Right hindlimb (tissue), 1 donor: Measurements from ENCODE around the gene SLC25A47.
"Not testable (repeated sequence)": the region's sequence is repeated elsewhere in the genome, so short reads cannot be mapped to it uniquely, and the experiment has no call there.

Source experiments
- DNase-seq: peaks from one replicate; pipeline ENCODE4 v3.0.0-alpha.2; 2018

Gene SLC25A47

DNA sequence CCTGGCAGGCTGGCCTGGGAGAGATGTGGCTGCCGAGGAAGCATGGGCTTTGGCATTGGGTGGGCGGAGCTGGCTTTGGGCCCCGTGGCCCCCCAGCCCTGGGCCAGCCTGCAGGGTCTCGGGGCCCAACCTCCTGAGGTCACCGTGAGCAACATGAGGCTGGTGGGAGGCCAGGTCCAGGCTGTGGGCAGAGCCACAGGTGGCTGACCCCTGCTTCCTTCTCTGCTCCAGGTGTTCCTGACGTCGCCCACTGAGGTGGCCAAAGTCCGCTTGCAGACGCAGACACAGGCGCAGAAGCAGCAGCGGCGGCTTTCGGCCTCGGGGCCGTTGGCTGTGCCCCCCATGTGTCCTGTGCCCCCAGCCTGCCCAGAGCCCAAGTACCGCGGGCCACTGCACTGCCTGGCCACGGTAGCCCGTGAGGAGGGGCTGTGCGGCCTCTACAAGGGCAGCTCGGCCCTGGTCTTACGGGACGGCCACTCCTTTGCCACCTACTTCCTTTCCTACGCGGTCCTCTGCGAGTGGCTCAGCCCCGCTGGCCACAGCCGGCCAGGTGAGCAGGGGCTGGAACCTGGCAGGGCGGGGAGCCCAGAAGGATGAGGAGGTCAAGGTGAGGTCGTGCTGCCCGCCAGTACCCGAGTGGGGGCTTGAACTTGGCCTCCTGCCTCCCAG is 5.5 kb downstream of the SLC25A47 start:
- DNase-seq, result no peak

DNA sequence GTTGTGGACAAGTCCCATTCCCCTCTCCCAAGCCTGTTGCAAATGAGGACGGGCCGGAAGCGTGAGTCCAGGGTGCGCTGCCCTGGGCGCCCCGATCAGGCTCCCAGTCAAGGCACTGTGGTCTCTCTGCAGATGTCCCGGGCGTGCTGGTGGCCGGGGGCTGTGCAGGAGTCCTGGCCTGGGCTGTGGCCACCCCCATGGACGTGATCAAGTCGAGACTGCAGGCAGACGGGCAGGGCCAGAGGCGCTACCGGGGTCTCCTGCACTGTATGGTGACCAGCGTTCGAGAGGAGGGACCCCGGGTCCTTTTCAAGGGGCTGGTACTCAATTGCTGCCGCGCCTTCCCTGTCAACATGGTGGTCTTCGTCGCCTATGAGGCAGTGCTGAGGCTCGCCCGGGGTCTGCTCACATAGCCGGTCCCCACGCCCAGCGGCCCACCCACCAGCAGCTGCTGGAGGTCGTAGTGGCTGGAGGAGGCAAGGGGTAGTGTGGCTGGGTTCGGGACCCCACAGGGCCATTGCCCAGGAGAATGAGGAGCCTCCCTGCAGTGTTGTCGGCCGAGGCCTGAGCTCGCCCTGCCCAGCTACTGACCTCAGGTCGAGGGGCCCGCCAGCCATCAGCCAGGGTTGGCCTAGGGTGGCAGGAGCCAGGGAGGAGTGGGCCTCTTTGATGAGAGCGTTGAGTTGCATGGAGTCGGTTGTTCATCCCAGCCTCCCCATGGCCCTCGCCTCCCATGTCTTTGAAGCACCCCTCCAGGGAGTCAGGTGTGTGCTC is 6.3 kb downstream of the SLC25A47 start:
- no peak for DNase-seq

DNA sequence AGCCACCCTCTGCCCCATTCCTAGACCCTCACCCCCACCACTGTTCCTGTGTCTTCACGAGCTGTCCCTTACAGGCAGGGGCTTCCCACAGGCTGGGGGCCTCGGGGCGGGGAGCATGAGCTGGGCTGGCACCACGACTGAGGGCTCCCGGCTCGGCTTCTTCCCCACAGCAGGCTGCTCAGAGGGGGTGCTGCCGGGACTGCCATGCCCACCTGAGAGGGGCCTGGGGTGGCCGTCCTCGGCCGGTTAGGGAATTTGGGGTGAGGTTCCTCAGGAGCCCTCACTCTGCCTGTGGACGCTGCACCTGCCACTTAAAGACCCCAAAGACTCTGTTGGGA is 6.8 kb downstream of the SLC25A47 start:
- no peak for DNase-seq

DNA sequence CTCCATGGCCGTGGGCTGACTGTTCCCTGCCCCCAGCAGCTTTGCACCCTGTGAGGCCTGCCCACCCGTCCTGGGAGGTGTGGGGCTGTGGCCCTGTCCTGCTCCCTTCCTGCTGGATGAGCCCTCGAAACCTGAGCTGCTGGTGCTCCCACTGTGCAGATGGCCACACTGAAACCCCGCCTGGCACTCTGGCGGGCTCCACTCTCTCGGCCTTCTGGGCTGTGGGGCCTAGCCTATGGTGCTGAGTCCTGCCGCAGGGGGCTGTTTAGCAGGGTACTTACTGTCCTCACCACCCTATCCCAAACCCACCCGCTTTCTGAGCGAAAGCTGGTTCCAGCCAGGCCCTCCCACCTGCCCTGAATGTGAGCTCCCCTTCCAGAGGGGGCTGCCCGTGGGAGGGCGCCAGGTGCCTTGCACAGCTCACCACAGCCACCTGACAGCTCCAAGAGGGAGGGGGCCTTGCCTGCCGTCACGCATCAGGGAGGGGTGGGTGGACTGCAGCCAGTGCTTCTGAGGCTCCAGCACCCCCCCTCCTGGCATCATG is 7.3 kb downstream of the SLC25A47 start:
- DNase-seq, result no peak

DNA sequence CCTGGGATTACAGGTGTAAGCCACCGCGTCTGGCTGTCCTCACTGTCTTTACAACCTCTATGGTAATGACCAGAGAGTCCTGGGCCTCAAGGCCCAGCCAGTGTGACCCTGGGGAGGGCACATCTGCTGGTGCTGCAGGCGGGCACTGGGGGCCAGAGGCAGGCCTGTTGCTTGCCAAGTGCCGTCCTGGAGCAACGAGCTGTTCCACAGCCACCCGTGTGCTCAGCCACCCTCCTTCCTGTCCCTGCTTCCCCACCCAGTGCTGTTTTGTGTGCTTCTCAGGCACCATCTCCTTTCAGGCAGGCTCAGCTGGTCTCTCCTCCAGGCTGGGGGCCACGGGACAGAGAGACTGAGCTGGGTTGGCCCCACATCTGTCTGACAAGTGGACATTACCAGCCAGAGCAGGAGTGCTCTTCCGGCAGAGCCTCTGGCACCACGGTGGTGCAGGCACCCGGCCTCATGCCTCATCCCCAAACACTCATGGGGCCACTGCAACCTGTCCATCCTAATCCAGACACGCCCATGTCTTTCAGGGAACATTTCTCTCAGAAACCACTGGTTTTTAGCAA is 9.0 kb downstream of the SLC25A47 start:
- no peak for DNase-seq

DNA sequence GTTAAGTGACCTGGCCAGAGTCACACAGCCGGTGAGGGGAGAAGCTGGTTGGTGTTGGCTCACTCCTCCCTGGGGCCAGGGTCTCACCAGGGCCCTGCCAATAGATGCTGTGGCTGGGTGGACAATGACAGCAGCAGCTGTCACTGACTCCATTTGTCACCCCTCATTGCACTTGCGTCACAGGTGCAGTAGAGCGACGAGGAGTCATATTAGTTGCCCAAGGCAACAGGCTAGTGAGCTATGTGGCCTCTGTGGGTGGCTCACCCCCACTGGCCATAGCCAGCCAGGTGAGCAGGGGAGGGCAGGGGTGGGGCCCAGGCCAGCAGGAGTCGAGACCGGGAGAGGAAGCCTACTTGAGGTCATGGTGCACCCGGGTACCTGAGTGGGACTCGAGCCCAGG is 9.7 kb downstream of the SLC25A47 start:
- no peak for DNase-seq

DNA sequence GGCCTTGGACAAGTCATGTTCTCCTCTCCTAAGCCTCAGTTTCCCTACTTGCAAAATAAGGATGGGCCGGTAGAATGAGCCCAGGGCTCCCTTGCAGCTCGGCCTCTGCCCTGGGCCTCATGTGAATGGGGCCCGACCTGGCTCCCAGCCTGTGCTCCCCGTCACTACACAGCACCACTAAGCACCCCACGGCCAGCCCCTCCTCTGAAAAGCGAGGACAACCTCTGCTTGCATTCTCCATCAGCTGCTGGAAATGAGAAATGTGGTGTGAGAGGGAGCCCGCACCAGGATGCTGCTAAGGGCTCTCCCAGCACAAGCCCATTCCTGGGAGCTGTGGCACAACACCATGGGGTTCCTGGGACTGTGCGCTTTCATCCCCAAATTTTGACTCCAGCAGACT is 10.2 kb downstream of the SLC25A47 start:
- DNase-seq, result no peak

DNA sequence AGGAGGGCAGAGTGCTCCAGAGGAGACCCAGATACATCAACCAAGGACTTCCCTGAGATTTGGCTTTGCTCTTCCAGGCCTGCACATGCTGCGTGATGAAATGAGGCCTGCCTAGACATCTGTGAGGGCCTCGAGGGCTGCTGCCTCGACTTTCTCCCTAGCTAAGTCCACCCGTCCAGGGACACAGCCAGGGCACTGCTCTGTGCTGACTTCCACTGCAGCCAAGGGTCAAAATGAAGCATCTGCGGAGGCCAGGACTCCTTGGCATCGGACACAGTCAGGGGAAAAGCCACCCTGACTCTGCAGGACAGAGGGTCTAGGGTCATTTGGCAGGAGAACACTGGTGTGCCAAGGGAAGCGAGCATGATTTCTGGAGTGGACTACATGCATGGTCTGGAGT is 10.7 kb downstream of the SLC25A47 start:
- DNase-seq, result no peak

DNA sequence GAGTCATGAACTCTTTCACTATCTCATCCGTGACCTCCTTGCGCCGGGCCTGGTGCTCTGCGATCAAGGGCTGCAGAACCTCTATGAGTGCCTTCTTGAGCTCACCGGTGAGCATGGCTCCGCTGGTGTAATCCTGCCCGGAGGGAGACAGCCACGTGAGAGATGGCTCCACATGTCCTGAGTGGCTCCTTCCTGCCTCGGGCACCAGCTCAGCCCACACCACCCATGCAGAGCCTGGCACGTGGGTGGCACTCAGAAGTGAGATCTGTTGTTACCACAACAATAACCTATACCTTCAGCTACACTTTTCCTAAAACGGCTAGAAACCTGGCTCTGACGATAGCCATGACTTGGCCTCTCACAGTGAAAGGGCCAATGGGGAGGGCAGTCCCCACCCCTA is 11.8 kb downstream of the SLC25A47 start:
- no peak for DNase-seq

DNA sequence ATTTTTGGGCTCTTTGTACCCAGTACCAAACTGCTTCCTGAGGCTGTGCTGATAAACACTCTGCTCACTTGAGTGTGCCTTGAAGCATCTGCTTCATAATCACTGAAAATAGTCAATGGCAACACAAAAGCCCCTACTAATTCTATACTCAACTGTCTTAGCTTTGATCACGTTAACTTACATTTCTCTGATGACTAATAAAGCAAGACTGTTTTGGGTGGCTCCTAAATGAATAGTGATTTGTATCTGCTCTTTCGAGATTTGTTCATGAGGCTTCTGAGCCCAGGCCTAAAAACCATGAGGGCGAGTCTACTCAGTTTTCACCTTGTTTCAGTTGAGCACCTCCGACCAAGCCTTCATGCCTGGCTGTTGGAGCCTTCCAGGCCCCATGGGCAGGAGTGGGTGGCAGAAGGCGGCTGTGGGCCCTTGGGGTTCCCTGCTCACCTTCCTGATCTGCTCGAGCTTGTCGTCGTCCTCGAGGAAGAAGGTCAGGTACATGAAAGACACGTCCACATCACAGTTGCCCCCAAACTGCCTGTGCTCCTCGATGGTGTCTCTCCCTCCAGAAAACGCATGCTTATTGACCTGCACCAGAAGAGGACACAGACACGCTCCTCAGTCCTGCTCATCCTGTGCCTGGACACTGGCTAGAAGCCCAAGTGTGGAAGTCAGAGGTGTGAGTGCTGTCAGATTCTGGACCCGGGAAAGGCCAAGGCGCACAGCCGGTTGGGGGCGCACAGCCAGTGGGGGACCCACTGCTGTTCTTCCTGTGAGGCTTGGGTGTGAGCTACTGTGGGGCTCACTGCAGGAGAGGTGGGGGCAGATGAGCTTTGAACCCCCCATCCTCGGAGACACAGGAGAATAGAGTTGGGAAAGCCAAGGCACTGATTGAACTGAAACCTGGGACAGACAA is 13.7 kb downstream of the SLC25A47 start:
- DNase-seq, result no peak

DNA sequence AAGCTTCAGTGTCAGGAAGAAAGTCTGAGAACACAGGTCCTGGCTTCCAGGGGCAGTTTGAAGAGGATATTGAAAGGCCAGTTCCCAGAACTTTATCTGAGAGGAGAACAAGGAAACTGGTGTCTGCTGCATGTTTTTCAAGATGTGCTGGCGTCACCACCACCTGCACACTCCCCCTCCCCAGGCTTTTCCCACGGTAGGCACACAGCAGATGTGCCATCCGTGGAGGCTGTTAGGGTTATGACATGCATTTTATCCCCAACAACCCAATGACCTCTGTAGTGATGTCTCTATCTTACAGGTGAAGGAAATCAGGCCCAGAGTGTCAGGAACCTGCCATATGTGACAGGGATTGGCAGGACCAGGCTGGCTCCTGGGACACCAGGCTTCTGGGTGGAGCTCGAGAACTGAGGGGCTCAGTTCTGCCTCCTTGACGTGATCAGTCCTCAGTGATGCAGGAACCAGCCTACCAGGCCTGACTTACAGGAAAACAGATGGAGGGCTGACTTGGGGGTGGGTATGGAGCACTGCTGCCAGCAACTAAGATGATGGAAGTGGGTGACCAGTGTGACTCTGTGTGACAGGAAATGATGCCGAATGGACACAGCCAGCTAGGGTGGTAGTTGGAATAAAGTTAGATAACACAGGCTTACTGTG is 16.8 kb downstream of the SLC25A47 start:
- no peak for DNase-seq

DNA sequence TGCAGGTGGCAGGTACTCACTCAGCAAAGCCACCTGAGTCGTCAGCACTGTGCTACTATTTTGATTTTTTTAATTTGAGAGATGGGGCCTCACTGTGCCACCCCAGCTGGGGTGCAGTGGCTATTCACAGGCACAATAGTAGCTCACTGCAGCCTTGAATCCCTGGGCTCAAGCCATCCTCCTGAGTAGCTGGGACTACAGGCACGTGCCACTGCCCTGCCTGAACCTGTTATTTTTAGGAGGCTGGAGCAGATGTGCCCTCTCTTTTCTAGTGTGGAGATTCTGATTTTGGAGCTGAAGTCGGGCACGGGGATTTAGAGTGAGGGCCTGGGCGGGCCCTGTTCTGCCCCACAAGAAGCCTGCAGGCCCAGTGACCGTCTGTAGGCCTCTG is 17.3 kb downstream of the SLC25A47 start:
- DNase-seq, result no peak

DNA sequence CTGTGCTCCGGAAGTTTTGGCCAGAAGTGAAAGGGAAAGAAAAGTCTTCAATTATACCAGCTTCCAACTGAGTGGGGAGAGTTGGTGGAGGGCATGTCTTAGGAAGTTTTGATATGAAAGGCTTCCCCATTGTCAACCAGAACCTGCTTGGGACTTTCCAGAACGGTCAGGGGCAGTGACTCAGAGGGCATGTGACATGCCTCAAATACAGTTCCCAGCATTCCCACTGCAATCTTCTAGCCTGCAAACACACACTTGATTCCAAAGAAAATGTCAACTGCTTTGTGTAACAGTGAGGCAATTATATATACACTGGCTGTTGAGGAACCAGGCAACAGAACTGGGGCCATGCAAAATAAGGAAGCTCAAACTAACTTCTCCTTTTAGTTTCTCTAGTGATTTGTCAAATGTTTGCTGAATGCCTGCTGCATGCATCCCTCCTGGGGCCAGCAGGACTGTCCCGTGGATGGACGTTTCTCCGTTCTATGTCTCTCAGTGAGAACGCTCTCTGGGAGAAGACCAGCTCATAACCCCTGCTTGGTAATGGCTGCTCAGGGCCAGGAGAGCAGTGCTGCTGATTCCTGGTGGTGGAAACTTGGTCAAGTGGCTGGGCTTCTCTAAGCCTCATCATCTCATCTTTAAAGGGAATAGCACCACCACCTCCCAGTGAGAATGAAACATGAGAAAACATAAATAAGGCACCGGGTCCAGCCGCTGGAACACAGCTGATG is 18.3 kb downstream of the SLC25A47 start:
- DNase-seq, result no peak

DNA sequence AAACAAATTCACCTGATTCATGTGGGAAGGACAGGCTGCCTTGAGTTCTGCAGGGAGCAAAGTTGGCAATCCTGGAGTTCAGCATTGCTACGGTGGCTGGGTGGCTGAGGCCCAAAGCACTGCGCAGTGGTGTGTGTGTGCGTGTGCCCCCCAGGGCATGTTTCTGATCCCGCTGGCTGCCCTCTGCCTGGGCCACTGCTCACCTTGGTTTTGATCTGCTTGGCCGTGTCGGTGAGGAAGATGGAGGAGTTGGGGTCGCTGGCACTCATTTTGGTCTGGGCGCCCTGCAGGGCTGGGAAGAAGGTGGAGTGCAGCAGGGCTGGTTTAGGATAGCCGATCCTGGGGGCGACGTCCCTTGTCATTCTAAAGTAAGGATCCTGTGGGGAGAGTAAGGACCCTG is 19.1 kb downstream of the SLC25A47 start:
- no peak for DNase-seq

DNA sequence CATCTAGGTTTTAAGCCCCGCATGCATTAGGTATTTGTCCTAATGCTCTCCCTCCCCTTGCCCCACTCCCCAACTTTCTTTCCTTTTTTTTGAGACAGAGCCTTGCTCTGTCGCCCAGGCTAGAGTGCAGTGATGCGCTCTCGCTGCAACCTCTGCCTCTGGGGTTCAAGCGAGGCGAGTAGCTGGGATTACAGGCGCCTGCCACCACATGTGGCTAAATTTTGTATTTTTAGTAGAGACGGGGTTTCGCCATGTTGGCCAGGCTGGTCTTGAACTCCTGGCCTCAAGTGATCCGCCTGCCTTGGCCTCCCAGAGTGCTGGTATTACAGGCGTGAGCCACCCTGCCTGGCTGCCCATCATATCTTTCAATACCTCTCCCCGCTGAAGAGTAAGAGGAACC is 19.7 kb downstream of the SLC25A47 start:
- not testable (repeated sequence) for DNase-seq

DNA sequence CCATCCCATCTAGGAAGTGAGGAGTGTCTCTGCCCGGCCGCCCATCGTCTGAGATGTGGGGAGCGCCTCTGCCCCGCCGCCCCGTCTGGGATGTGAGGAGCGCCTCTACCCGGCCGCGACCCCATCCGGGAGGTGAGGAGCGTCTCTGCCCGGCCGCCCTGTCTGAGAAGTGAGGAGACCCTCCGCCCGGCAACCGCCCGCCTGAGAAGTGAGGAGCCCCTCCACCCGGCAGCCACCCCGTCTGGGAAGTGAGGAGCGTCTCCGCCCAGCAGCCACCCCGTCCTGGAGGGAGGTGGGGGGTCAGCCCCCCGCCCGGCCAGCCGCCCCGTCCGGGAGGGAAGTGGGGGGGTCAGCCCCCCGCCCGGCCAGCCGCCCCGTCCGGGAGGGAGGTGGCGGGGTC is 21.5 kb downstream of the SLC25A47 start:
- DNase-seq, result not testable (repeated sequence)

DNA sequence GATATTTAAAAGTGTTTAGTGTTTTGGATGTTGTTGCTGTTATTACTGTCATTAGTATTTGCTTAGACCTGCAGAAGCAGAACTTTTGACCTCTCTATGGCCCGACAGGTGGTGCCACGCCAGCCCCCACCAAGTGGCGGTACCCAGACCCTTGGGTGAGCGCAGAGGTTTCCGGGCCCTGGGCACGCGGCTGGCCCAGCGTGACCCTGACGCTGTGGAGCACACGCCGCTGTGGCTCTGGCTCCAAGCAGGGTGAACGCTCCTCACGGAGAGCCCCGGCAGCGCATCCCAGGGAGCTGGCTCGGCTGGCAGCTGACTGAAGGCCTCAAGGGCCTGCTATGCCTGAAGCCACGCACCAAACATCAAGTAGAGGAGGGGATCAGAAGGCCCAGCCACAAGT is 22.6 kb downstream of the SLC25A47 start:
- no peak for DNase-seq

DNA sequence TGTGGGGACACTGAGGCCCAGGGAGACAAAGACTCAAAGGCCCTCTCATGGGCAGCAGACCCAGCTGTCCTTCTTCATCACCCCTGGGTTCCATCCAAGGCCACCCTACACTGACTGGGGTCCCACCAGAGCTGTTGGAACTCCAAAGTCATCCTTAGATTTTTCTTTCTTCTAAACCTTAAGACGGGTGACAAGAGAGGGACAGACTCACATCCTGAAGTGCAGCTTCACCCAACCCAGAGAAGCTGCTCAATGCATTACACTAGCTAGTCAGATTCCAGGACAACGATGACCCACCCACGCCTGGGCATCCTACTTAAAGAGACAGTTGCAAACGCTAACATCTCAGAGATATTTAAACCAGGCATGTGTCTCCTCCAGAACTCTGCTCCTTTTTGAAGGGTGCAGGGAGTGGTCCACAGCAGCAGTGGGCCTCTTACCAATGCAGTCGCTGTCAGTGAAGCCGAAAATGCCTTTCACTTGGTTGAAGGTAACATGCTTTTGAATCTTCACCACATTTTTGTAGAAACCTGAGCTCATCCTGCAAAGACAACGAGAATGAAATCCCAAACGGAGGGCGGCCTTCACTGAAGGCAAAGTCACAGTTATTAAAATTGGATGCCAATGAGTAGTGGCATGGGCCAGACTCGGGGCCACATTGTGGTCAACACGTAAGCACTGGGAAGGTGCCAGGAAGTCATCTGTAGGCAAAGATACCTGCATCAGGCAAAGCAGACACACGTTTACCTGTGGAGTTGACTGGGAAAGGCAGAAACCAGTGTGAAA is 23.4 kb downstream of the SLC25A47 start:
- DNase-seq, result no peak

DNA sequence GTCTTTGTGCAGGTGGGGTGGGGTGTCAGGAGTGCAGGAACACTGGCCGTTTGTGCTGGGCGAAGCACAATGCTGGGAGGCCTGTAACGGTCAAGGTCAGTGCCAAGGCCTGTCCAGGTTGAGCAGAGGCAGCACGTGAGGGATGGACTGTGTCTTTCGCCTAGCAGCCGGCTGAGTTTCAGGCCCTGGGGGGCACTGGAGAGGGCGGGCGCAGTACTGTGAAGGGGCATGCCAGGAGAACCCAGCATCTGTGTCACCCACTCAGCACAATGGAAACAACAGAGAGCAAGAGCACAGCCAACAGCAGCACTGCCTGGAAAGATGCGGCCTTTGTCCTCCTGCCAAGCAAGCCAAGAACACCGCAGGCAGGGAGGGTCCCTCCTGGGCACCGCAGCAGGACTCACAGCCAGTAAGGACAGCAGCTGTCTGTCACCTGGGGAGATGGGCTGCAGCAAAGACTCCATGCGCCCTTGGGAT is 25.2 kb downstream of the SLC25A47 start:
- no peak for DNase-seq

DNA sequence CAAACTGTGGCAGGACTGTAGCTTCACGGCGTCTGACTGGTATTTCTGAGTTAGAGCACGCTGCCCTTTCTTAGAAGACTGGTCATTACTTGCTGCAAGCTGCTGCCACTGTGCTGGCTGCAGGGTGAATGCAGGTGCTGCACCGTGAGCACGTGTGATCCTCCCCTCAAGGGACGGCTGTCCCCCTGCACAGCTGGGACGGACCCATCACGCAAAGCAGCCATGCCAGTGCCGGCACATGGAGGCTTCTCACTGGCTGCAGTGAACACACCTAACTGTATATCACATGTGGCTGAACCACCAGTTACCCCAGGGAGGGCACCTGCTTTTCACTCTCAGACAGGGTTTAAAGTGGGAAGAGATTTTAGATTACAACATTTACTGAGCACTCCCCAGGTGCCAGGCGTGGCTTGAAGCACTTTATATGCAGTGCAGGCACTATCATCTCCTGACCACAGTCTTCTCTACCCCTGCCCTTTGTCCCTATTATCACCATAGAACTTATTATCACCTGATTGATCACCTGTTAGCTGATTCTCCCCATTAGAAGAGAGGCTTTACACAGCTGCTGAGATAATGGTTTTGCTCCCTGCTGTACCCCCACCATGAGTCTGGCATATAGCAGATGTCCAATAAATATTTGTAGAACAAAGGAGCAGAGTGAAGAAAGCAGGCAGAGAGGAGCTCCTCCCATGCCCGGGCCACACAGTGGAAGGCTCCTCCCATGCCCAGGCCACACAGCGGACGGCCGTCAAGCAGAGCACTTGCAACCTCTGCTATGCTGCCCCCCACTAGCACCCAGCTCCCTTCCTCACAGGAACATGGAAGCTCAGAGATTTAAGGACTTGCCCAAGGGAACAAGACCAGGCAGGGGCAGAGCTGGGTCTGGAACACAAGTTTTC is 25.9 kb downstream of the SLC25A47 start:
- DNase-seq, result no peak
